ENCODE results near the gene RPS2.

Gene RPS2

DNA sequence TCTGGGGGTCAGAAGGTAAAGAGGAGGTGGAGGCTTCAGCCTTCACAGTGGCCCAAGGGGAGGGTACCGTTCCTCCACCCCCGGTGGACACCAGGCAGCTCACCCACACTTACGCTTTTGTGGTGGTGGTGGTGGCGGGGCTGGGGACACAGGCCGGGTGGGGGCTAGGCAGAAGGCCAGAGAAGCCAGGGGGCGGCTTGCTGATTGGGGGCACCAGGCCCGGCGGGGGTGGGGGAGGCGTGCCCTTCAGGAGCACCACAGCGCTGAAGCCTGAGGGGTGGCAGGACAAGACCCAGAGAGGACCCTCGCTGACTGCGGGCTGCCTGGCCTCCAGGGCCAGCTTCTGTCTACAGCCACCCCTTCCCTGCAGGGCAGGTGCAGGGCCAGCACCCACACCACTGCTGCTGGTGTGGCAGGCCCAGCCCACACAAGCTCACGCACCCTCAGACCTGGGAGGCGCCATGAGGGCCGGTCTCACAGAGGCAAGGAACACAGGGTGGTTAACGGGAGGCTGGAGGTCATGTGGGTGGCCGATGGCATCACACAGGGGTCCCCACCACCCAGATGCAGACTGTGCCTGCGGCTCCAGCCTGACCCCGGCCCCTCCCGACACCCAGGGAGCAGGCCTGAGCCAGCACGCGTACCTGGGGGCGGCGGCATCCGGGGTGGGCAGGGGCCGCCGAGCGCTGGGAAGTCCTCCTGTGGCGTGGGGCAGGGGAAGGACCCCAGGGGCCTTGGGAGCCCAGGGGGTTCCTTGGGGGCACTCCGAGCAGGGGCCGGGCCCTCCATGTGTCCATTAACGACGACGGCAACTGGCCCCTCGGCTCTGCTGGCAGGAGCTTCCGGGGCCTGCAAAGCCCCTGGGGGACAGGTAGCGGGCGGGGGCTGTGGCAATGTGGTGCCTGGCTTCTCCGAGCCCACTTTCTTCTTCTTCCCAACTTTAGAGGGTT, 34.5 kb upstream of the RPS2 start:
- TF ChIP-seq, protein P1, sequence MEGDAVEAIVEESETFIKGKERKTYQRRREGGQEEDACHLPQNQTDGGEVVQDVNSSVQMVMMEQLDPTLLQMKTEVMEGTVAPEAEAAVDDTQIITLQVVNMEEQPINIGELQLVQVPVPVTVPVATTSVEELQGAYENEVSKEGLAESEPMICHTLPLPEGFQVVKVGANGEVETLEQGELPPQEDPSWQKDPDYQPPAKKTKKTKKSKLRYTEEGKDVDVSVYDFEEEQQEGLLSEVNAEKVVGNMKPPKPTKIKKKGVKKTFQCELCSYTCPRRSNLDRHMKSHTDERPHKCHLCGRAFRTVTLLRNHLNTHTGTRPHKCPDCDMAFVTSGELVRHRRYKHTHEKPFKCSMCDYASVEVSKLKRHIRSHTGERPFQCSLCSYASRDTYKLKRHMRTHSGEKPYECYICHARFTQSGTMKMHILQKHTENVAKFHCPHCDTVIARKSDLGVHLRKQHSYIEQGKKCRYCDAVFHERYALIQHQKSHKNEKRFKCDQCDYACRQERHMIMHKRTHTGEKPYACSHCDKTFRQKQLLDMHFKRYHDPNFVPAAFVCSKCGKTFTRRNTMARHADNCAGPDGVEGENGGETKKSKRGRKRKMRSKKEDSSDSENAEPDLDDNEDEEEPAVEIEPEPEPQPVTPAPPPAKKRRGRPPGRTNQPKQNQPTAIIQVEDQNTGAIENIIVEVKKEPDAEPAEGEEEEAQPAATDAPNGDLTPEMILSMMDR (IDR thresholded peaks at IDR 0.05), result no peak
- no peaks in the 10 kb centered on the region for H3K27me3 ChIP-seq (ENCODE audit: control insufficient read depth, insufficient read depth, low read length)
- H3K4me3 ChIP-seq (ENCODE audit: low read depth, low read length), result no peak overlapping the region
- H3K36me3 ChIP-seq (ENCODE audit: control insufficient read depth, insufficient read depth, low read length), result no peaks in the 10 kb centered on the region
- H3K9me3 ChIP-seq (ENCODE audit: control insufficient read depth, low read length), result no peaks in the 10 kb centered on the region
- H2AFZ ChIP-seq, result no peak overlapping the region
- no peak overlapping the region for H3K4me2 ChIP-seq (ENCODE audit: low read length)
- H3K79me2 ChIP-seq, result peaks cover 12% of the 10 kb centered on the region
- H3K27ac ChIP-seq, result no peak overlapping the region
- H3K9ac ChIP-seq, result no peak overlapping the region
- no peaks in the 10 kb centered on the region for H3K4me1 ChIP-seq

DNA sequence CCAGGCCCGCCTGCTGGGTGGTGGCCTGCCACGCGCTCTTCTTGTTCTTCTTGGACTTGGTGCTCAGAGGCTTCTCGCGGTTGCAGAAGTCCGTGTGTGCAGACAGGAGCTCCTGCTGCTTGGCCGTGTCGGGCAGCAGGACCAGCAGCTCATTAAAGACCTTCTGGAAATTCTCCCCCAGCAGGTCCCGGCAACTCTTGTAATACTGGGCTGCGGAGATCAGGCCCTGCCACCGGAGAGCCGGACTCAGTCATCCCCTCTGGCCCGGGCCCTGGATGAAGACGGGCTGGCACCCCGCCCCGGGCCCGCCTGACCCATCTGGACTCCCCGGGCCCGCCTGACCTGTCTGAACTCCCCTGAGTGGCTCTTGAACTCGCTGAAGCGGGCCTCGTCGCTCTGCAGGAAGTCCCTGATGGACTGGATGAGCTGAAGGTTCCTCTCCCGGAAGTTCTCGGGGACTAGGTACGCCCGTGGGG, 33.8 kb upstream of the RPS2 start:
- no peak overlapping the region for H3K9ac ChIP-seq
- H3K4me1 ChIP-seq, result no peaks in the 10 kb centered on the region
- no peaks in the 10 kb centered on the region for H3K36me3 ChIP-seq (ENCODE audit: control insufficient read depth, insufficient read depth, low read length)

DNA sequence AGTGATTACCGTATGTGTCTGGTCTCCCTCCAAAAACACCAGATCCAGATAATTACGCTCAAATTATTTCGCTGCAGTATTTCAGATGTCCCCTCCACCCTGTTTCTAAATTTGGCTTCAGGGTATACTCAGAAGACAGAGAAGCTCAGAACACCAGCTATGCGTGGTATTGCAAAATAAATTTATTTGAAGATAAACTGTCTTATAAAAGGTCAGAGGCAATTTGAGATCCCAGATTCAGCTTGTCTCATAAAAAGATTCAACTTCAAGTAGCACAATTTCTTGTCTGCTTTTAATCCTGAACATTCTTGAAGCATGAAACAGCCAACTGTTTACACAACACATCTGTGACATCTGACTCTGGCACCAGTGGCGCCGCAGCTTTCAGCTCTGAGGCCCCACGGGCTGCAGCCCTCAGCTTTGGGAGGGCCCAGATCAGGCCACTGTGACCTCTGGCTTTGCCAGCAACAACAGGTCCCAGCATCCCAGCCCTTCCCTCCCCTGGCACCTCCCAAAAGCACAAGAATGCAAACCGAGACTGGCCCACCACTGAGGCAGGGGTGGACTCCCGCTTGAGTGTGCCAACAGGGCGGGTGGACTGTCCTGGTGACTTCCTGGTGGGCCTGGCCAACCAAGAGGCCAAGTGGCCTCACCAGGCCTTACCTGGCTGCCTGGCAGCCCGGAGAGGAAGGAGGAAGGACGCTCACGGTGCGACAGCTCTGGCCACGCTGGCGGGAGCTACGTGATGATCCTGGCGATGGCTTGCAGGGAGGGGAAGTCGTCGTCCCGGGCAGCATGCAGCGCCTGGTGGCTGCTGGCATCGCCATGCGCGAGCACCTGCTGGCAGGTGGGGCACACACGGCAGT, 33.1 kb upstream of the RPS2 start:
- Histone ChIP-seq H3K9ac (no peak overlapping the region), H3K4me3 (ENCODE audit: low read depth, low read length) (no peak overlapping the region), H3K79me2 (no peaks in the 10 kb centered on the region), H3K9me3 (ENCODE audit: control insufficient read depth, low read length) (no peaks in the 10 kb centered on the region), H3K36me3 (ENCODE audit: control insufficient read depth, insufficient read depth, low read length) (no peaks in the 10 kb centered on the region), H3K27ac (no peak overlapping the region), H2AFZ (no peak overlapping the region), H3K4me2 (ENCODE audit: low read length) (no peak overlapping the region), H3K4me1 (no peaks in the 10 kb centered on the region), H3K27me3 (ENCODE audit: control insufficient read depth, insufficient read depth, low read length) (no peaks in the 10 kb centered on the region)
- TF ChIP-seq, protein P1 (IDR thresholded peaks at IDR 0.05), result no peak

More for the DNA sequence above, 33.8 kb upstream of the RPS2 start:
- H2AFZ ChIP-seq, result no peak overlapping the region
- no peak overlapping the region for H3K4me2 ChIP-seq (ENCODE audit: low read length)
- peaks cover 6% of the 10 kb centered on the region for H3K79me2 ChIP-seq
- H3K27ac ChIP-seq, result no peak overlapping the region
- TF ChIP-seq, protein P1 (IDR thresholded peaks at IDR 0.05), result no peak
- H3K27me3 ChIP-seq (ENCODE audit: control insufficient read depth, insufficient read depth, low read length), result no peaks in the 10 kb centered on the region
- H3K9me3 ChIP-seq (ENCODE audit: control insufficient read depth, low read length), result no peaks in the 10 kb centered on the region
- H3K4me3 ChIP-seq (ENCODE audit: low read depth, low read length), result no peak overlapping the region

- no peak overlapping the region for H3K9ac ChIP-seq
- TF ChIP-seq, protein P1 (IDR thresholded peaks at IDR 0.05), result no peak
- no peak overlapping the region for H2AFZ ChIP-seq
- peaks cover 3% of the 10 kb centered on the region for H3K4me1 ChIP-seq
- H3K79me2 ChIP-seq, result no peaks in the 10 kb centered on the region
- no peak overlapping the region for H3K4me3 ChIP-seq (ENCODE audit: low read depth, low read length)
- H3K27ac ChIP-seq, result no peak overlapping the region
- no peak overlapping the region for H3K4me2 ChIP-seq (ENCODE audit: low read length)
- H3K36me3 ChIP-seq (ENCODE audit: control insufficient read depth, insufficient read depth, low read length), result no peaks in the 10 kb centered on the region
- no peaks in the 10 kb centered on the region for H3K9me3 ChIP-seq (ENCODE audit: control insufficient read depth, low read length)
- H3K27me3 ChIP-seq (ENCODE audit: control insufficient read depth, insufficient read depth, low read length), result no peaks in the 10 kb centered on the region
Measured at GRCh38 chr16:1993731-1994131, 29.1 kb upstream of the RPS2 start.
